Measurements from ENCODE around the gene KDM1A. TPM values are rescaled to one million over a fixed set of nuclear protein-coding genes. Genes with fewer than 3 reads are reported as not detected.

KDM1A gene
- total and polyA plus RNA-seq, 2 donors = 42.5 to 86.0 TPM

DNA sequence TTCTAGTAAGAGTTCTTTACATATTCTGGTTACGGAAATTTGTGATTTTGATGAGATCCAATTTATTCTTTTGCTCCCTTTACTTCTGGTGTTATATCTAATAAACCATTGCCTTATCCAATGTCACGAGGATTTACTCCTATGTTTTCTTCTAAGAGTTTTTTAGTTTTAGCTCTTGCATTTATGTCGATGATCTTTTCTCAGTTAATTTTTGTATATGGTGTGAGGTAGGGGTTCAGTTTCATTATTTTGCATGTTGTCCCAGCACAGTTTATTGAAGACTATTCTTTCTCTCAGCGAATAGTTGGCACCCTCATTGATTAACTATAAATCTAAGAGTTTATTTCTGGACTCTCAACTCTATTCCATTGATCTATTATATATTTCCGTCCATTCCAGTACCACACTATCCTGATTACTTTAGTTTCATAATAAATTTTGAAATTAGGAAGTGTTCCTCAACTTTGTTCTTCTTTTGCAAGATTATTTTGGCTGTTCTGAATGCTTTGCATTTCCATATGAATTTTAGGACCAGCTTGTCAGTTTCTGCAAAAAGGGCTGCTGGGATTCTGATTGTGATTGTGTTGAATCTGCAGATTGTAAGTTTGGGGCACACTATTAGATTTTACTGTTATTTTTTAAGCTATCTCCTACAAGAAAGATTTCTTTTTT, 4.0 kb downstream of the KDM1A start:
- 98% methylated on average over 5 of the region's 5 CpGs for WGBS
- Histone ChIP-seq H3K36me3 (ENCODE audit: insufficient read depth) (no peaks in the 10 kb centered on the region), H3K4me3 (ENCODE audit: low read depth, low read length) (no peak overlapping the region), H3K27ac (ENCODE audit: low read depth) (no peak overlapping the region), H3K4me1 (ENCODE audit: insufficient read depth) (no peaks in the 10 kb centered on the region)
- DNase-seq (ENCODE audit: extremely low spot score) = no peak

DNA sequence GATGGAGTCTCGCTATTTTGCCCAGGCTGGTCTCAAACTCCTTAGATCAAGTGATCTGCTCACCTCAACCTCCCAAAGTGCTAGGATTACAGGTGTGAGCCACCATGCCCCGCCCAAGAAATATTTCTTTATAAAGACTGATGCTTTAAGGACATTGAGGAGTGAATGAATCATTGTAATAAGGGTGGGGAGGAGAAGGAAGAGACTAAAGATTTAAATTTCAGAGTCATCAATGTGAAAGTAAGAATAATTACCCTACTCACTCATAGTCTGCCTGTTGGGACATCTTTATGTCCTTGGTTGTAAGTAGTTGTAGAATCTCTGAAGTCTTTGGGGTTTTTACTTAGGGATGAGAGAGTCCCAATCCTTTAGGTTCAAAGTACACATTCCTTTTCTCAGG, 7.3 kb downstream of the KDM1A start:
- Histone ChIP-seq H3K36me3 (ENCODE audit: insufficient read depth) (peaks cover 1% of the 10 kb centered on the region), H3K4me3 (ENCODE audit: low read depth, low read length) (no peak overlapping the region), H3K27ac (ENCODE audit: low read depth) (no peak overlapping the region), H3K4me1 (ENCODE audit: insufficient read depth) (no peaks in the 10 kb centered on the region)
- 98% methylated on average over 2 of the region's 2 CpGs for WGBS
- no peak for DNase-seq (ENCODE audit: extremely low spot score)

DNA sequence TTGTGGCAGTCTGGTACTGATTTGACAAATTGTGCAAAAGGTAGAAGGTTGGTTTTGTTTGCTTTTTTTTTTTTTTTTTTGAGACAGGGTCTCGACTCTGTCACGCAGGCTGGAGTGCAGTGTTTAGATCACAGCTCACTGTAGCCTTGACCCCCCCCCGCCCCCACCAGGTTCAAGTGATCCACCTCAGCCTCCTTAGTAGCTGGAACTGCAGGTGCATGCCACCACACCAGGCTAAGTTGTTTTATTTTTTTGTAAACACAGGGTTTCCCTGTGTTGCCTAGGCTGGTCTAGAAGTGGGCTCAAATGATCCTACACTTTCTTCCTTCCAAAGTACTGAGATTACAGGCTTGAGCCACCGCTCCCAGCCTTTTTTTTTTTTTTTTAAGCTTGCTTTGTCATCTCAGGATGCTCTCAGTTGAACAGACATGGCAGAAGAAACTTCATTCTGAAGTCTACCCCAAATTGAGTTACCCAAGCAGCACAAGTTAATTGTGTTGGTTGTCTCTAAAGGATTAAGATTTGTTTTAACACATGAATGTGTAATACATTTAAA, 8.2 kb downstream of the KDM1A start:
- DNase-seq (ENCODE audit: extremely low spot score) = no peak
- H3K4me3 ChIP-seq (ENCODE audit: low read depth, low read length) = no peak overlapping the region
- H3K4me1 ChIP-seq (ENCODE audit: insufficient read depth) = no peaks in the 10 kb centered on the region
- H3K36me3 ChIP-seq (ENCODE audit: insufficient read depth) = peaks cover 1% of the 10 kb centered on the region
- H3K27ac ChIP-seq (ENCODE audit: low read depth) = no peak overlapping the region
- WGBS = 63% methylated on average over 4 of the region's 4 CpGs

DNA sequence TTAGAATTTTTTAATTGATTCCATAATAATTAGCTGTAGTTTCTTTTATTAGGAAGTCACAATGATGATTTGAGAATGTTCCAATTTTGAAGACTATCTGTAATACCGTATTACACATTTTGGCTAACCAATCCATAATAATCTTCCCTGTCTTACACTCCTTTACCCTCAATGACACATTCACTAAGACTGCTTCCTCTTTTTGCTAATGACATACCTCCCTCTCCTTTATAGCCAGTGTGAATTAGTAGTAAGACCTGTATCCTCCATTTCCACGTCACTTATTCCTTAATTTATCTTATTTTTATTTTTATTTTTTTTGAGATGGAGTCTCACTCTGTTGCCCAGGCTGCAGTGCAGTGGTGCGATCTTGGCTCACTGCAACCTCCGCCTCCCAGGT, 10.1 kb downstream of the KDM1A start:
- H3K36me3 ChIP-seq (ENCODE audit: insufficient read depth) = peaks cover 1% of the 10 kb centered on the region
- no peak overlapping the region for H3K27ac ChIP-seq (ENCODE audit: low read depth)
- no peak for DNase-seq (ENCODE audit: extremely low spot score)
- H3K4me1 ChIP-seq (ENCODE audit: insufficient read depth) = no peaks in the 10 kb centered on the region
- 87% methylated on average over 4 of the region's 4 CpGs for WGBS
- H3K4me3 ChIP-seq (ENCODE audit: low read depth, low read length) = no peak overlapping the region

DNA sequence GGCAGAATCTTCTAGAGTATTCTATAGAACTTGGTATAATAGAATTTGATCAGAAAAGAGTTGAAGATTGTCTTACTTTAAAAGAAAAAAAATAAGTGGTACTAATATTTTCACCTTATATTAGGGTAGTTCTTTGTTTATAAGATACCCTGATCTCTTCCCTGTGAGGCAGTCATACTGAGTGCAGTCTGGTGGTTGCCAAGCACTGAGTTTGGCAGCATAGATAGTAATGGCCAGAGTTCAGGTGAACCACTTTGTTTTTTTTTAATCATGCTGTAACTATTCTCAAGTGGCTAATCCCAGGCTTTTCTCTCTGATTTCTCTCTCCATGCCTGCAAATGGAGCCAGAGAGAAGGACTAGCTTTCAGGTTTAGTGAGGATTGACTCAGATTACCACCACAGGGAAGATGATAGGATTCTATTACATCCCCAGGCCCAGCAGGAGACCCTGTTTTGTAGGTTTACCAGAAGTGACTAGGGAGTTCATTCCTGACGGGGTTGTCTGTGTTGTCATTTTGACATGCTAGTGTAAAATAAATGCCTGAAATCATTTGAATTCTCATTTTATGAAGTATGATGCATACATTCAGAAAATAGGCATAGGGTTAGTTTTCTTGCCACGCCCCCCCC, 16.7 kb downstream of the KDM1A start:
- no peak overlapping the region for H3K27ac ChIP-seq (ENCODE audit: low read depth)
- DNase-seq (ENCODE audit: extremely low spot score) = no peak
- H3K36me3 ChIP-seq (ENCODE audit: insufficient read depth) = no peaks in the 10 kb centered on the region
- 89% methylated on average over 2 of the region's 2 CpGs for WGBS
- H3K4me1 ChIP-seq (ENCODE audit: insufficient read depth) = no peaks in the 10 kb centered on the region
- no peak overlapping the region for H3K4me3 ChIP-seq (ENCODE audit: low read depth, low read length)

DNA sequence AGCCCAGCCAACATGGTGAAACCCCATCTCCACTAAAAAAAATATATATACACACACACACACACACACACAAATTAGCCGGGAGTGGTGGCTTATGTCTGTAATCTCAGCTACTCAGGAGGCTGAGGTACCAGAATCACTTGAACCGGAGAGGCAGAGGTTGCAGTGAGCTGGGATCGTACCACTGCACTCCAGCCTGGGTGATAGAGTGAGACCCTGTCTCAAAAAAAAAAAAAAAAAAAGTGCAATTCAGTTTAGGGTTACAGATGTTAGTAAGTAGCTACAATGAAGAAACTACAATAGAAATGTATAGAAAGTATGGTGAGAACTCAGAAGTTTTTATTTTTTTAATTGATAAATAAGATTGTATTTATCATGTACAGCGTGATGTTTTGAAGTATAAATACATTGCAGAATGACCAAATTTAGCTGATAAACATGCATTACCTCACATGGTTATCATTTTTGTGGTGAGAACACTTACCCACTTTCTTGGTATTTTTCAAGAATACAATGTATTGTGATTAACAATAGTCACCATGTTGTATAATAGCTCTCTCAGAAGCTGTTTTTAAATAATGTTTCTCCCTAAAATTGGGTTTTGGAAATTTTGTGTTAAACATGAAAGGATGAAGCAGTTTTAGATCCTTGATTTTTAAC, 17.9 kb downstream of the KDM1A start:
- no peaks in the 10 kb centered on the region for H3K36me3 ChIP-seq (ENCODE audit: insufficient read depth)
- no peak overlapping the region for H3K4me3 ChIP-seq (ENCODE audit: low read depth, low read length)
- DNase-seq (ENCODE audit: extremely low spot score) = no peak
- 95% methylated on average over 4 of the region's 4 CpGs for WGBS
- H3K4me1 ChIP-seq (ENCODE audit: insufficient read depth) = no peaks in the 10 kb centered on the region
- no peak overlapping the region for H3K27ac ChIP-seq (ENCODE audit: low read depth)

DNA sequence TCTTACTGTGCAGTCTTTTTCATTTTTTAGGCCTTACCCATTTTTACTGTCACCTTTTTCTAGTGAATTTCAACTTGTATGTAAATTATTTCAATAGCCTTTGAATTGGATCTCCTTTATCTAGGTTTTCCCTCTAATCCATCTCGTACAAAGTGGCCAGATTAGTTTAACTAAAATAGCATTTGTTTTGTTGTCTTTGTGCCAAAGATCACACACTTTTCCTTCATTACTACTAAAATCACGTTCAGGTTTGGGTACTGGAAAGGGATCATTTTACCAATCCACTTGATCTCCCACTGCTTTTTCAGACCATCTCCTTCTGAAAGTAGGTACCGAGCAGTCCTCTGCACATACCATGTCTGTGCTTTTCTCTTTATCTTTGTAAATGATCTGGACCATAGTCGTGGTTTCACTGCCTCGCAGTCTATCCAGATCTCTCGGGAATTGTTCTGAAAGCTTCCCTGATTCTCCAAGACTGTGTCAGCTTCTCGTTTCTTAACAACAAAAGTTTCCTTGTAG, 20.1 kb downstream of the KDM1A start:
- Histone ChIP-seq H3K4me3 (ENCODE audit: low read depth, low read length) (no peak overlapping the region), H3K27ac (ENCODE audit: low read depth) (no peak overlapping the region), H3K4me1 (ENCODE audit: insufficient read depth) (no peaks in the 10 kb centered on the region), H3K36me3 (ENCODE audit: insufficient read depth) (no peaks in the 10 kb centered on the region)
- no peak for DNase-seq (ENCODE audit: extremely low spot score)
- 69% methylated on average over 7 of the region's 7 CpGs for WGBS

DNA sequence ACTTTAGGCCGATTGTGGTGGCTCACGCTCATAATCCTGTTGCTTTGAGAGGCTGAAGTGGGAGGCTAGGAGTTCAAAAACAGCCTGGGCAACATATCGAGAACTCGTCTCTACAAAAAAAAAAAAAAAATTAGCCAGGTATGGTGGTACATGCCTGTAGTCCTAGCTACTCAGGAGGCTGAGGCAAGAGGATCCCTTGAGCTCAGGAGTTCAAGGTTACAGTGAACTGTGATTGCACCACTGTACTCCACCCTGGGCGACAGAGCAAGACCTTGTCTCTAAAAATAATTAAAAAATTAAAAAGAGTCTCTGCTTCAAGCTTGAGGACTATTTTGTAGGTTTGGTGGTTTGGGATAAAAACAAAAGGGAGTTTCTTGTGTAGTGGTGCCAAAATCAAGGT, 21.2 kb downstream of the KDM1A start:
- H3K27ac ChIP-seq (ENCODE audit: low read depth) = no peak overlapping the region
- 96% methylated on average over 5 of the region's 5 CpGs for WGBS
- H3K4me3 ChIP-seq (ENCODE audit: low read depth, low read length) = no peak overlapping the region
- no peak for DNase-seq (ENCODE audit: extremely low spot score)
- H3K4me1 ChIP-seq (ENCODE audit: insufficient read depth) = no peaks in the 10 kb centered on the region
- no peaks in the 10 kb centered on the region for H3K36me3 ChIP-seq (ENCODE audit: insufficient read depth)

DNA sequence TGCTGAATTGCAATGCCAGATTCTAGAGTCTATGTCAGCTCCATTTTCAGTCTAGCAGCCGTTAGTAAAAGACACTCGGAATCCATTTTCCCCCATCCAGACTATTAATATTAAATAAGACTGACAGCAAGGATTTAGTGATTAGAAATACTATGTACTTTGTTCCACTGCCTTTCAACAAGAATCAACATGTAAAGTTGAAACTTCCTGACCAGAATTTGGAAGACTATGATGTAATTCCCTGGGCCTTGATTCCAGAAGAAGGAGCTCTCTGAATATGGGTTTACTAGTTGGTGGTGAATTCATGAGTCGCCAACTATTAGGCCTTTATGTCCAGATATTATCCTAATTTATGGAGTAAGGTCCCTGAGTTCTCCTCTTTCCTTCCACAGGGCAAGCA, 24.8 kb downstream of the KDM1A start:
- no peak for DNase-seq (ENCODE audit: extremely low spot score)
- H3K4me3 ChIP-seq (ENCODE audit: low read depth, low read length) = no peak overlapping the region
- WGBS = 80% methylated on average over 3 of the region's 3 CpGs

DNA sequence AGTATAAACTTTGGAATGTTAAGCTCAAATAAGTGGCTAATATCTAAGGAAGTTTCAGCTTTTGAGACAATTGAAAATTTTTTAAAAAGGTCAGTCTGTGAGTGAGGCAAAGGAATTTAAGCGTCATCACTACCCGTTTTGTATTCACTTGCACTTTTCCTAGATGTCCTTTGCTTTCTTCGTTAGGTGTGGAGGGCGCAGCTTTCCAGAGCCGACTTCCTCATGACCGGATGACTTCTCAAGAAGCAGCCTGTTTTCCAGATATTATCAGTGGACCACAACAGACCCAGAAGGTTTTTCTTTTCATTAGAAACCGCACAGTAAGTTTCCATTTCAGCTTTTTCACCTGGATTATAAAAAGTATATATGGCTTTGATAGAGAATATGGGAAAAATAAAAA, 30.9 kb downstream of the KDM1A start:
- no peaks in the 10 kb centered on the region for H3K4me1 ChIP-seq (ENCODE audit: insufficient read depth)
- H3K4me3 ChIP-seq (ENCODE audit: low read depth, low read length) = no peak overlapping the region
- no peak overlapping the region for H3K27ac ChIP-seq (ENCODE audit: low read depth)
- WGBS = 79% methylated on average over 7 of the region's 7 CpGs
- no peak for DNase-seq (ENCODE audit: extremely low spot score)
- no peaks in the 10 kb centered on the region for H3K36me3 ChIP-seq (ENCODE audit: insufficient read depth)

More for the DNA sequence above, 24.8 kb downstream of the KDM1A start:
- Histone ChIP-seq H3K4me1 (ENCODE audit: insufficient read depth) (no peaks in the 10 kb centered on the region), H3K27ac (ENCODE audit: low read depth) (no peak overlapping the region), H3K36me3 (ENCODE audit: insufficient read depth) (no peaks in the 10 kb centered on the region)

DNA sequence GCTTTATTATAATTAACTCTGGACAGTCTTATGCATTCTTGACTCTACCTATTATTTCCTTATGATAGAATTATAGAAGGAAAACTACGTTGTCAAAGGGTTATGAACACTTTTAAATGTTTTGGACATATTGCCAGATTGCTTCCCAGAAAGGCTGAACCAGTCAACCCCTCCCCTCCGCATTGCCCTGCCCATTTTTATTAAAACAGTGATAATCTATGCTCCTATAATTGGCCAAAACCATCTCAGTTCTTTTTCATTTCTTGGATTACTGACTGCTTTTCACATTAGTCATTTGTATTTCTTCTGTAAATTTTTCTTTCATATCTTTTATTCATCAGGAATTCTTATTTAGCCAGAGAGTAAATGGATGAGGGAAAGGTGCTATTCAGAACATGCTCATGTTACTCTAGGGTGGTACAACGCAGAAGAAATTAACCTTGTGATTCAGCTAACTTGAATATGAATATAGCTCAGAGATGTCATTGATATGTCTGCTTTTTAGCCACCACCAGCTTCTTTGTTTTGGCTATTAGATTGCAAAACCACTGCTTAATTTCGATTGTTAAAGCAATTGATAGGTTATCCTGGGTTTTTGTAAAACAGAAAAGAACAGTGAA, 32.1 kb downstream of the KDM1A start:
- H3K36me3 ChIP-seq (ENCODE audit: insufficient read depth) = no peaks in the 10 kb centered on the region
- WGBS = 86% methylated on average over 4 of the region's 4 CpGs
- no peak for DNase-seq (ENCODE audit: extremely low spot score)
- H3K27ac ChIP-seq (ENCODE audit: low read depth) = no peak overlapping the region
- no peak overlapping the region for H3K4me3 ChIP-seq (ENCODE audit: low read depth, low read length)
- H3K4me1 ChIP-seq (ENCODE audit: insufficient read depth) = no peaks in the 10 kb centered on the region

DNA sequence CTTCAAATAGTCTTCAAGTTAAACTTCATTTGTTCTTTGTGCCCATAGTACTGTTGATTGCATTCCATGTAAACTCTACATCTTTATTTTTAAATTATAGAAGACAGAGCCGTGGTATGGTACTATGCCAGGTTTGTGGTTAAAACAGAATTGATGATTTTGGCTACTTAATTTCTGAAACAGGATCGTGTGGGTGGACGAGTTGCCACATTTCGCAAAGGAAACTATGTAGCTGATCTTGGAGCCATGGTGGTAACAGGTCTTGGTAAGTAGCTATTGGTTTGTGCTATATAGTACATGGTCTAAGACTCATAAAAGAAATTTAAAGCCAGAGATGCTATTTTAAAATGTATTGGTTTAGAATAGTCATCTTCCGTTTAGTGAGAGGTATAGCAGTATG, 38.0 kb downstream of the KDM1A start:
- WGBS = 95% methylated on average over 5 of the region's 5 CpGs
- Histone ChIP-seq H3K4me1 (ENCODE audit: insufficient read depth) (no peaks in the 10 kb centered on the region), H3K27ac (ENCODE audit: low read depth) (no peak overlapping the region), H3K4me3 (ENCODE audit: low read depth, low read length) (no peak overlapping the region), H3K36me3 (ENCODE audit: insufficient read depth) (peaks cover 6% of the 10 kb centered on the region)
- no peak for DNase-seq (ENCODE audit: extremely low spot score)

DNA sequence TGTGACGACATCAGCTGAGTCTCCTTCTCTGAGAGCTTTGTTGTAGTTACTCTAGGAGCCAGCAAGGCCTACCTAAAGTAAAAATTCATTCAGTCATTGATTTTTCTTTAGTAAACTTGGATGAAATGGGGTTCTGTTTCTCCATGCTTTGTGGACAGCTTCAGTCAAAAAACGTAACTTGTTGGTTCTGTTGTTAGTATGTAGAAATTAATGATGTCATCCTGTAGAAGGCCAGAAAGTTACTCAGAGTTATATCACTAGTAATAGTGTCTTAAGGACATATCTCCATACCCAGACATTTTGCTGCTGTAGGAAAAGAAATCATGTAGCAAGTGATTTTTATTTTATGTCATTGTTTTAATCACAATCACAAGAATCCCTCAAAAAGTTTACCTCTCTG, 43.0 kb downstream of the KDM1A start:
- Histone ChIP-seq H3K4me1 (ENCODE audit: insufficient read depth) (no peaks in the 10 kb centered on the region), H3K36me3 (ENCODE audit: insufficient read depth) (peaks cover 7% of the 10 kb centered on the region), H3K4me3 (ENCODE audit: low read depth, low read length) (no peak overlapping the region), H3K27ac (ENCODE audit: low read depth) (no peak overlapping the region)
- no peak for DNase-seq (ENCODE audit: extremely low spot score)
- 90% methylated on average over 2 of the region's 2 CpGs for WGBS
